DND-41 (cell line): ENCODE data around the gene COPS8.

Experiments used
- CTCF ChIP-seq: IDR thresholded peaks from 2 replicates; pipeline ENCODE4 v1.5.1; 2012; ENCODE audit warnings: borderline replicate concordance, low read length, moderate library complexity, mild to moderate bottlenecking; ENCODE audit not compliant: poor library complexity, severe bottlenecking; ENCODE audit errors: extremely low read depth
- EZH2 ChIP-seq: IDR thresholded peaks from 3 replicates; pipeline ENCODE4 v1.6.1; 2012; ENCODE audit warnings: borderline replicate concordance, low read depth, mild to moderate bottlenecking, moderate library complexity, low read length, inconsistent platforms; ENCODE audit not compliant: severe bottlenecking

- no peak for TF ChIP-seq CTCF
- no peak for TF ChIP-seq EZH2
These were observed 23.1 kb upstream of the COPS8 start for GRCh38 chr2:237062585-237062984.
